ENCODE data around the gene QDPR.
A peak's percentile ranks its signal among the peaks of the same experiment; 100 is the strongest.
"Not testable (repeated sequence)": the region's sequence is repeated elsewhere in the genome, so short reads cannot be mapped to it uniquely, and the experiment has no call there.

Gene QDPR

DNA sequence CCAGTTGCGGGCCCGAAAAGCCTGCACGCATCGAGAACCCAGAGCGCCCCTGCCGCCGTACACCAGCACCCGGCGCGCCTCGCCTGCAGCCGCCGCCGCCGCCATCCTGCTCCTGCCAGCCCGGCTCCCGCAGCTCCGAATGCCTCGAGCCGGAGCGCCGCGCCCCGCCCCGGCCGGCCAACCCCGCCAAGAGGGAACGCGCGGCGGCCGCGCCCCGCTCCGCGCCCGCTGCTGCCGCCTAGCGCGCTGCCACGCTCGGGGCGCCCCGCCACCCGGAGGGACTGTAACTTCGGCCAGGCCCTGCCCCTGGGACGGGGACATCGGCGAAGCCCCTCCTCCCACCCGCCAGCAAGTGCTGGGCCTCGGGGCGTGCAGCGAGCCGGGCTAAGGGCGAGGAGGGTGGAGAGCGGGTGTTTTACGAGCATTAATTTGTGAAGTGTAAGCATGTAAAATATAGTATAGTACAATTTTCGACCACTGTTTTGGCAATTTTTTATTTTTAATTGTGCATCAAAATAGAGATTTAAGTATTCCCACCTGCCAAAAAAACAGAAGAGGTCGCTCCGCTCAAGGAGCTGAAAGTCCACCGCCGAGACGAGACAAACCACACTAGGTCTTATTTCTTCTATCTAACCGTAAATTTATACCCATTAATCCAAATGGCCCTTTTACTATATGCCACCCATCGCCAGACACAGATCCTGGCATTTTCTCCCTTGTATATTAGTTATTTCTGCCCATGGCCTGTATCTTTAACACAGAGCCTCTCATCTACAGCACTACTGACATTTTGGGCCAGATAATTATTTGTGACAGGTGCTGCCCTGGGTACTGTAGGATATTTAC is at the start of gene QDPR:
Gene QDPR (minus strand): TSS at position 141 of the 846 bp plus-strand sequence. CDS start 36 bp downstream, at position 105.
- peak; percentile 48 for DNase-seq

- no peak for DNase-seq
Measured at GRCh38 chr4:17561195-17561909, 49.5 kb upstream of the QDPR start.

- DNase-seq: no peak
Measured at GRCh38 chr4:17560065-17560673, 48.3 kb upstream of the QDPR start.

DNA sequence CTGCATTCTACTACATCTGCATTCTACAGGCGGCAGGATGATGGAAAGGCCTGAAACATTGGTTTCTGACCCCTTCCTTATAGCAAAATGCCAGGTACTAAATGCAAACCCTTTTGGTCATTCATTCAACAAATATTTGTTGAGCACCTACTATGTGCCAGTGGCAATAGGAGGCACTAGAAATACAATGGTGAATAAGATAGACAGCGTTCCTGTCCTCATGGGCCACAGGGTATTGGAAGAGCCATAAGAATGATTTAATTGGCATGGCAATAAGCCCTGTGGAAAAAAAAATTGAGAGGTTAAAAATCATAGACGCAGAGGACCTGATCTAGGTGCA is 47.8 kb upstream of the QDPR start:
- no peak for DNase-seq

- DNase-seq: no peak
Measured at GRCh38 chr4:17558941-17559708, 47.2 kb upstream of the QDPR start.

DNA sequence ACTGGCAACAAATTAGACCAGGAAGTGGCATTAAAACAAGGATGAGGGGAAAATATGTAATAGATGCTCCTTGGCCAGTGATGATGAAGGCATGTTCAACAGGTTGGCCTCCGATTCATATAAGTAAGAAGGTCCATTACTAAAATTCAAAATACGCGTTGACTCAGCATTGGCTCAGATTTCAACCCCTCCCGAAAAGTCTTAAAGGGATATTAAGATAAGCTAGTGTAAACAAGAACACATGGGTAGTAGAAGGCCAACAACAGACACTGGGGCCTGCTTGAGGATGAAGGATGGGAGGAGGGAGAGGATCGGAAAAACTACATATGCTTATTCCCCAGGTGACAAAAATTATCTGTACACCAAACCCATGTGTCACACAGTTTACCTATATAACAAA is 46.0 kb upstream of the QDPR start:
- no peak for DNase-seq

- DNase-seq: no peak
Measured at GRCh38 chr4:17556498-17556897, 44.6 kb upstream of the QDPR start.

GRCh38 chr4:17554568-17554967 is 42.7 kb upstream of the QDPR start:
- no peak for DNase-seq

GRCh38 chr4:17552427-17552826 is 40.5 kb upstream of the QDPR start:
- DNase-seq: no peak

DNA sequence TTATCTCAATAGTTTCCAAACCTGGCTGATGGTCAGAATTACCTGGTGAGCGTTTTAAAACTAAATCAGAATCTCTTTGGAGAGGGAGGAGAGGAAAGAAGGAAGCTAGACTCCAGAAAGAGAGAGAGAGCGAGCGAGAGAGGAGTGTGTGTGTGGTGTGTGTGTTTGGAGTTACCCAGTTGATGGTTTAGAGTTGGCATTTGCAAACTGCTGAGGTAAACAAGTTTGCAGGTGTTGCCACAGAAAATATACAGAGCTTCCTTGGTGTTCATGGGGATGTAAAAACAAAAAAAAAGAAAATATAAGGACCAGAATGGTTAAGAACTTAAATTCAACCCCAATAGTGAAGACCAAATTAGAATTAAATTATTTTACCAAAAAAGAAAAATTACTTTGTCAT is 38.7 kb upstream of the QDPR start:
- no peak for DNase-seq

GRCh38 chr4:17546678-17547077 is 34.8 kb upstream of the QDPR start:
- no peak for DNase-seq

- DNase-seq: no peak
Measured at GRCh38 chr4:17546222-17546621, 34.3 kb upstream of the QDPR start.

GRCh38 chr4:17545374-17546140 is 33.7 kb upstream of the QDPR start:
- DNase-seq: no peak

GRCh38 chr4:17544831-17545234 is 32.9 kb upstream of the QDPR start:
- DNase-seq: peak; percentile 46

- DNase-seq: no peak
Measured at GRCh38 chr4:17544205-17544604, 32.3 kb upstream of the QDPR start.

DNA sequence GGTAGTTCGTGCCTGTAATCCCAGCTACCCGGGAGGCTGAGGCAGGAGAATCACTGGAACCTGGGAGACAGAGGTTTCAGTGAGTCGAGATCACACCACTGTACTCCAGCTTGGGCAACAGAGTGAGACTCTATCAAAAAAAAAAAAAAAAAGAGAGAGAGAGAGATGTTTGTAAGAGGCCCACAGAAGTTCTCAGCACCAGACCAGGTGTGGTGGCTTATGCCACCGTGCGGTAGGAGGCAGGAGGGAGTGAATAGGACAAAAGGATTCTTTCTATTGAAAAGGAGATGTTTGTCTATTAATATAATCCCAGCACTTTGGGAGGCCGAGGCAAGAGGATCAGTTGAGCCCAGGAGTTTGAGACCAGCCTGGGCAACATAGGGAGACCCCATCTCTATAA is 25.2 kb upstream of the QDPR start:
- DNase-seq: not testable (repeated sequence)

DNA sequence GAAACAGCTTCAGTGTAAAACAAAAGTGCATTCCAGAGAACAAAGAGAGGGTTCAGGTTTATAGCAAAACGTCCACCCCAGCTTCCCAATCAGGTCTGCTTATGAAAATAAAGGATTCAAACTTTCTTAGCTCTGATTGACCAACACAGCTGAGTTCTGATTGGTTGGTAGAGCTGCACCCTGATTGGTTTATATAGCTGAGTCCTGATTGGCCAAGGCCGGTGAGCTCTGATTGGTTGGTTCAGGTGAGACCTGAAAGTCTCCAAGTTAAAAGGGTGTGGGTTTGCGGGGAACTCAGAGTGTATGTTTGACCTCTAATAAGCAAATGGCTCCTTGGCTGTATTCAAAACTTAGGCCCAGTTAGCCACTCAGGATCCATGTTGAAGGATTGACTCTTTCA is 24.0 kb upstream of the QDPR start:
- no peak for DNase-seq

DNA sequence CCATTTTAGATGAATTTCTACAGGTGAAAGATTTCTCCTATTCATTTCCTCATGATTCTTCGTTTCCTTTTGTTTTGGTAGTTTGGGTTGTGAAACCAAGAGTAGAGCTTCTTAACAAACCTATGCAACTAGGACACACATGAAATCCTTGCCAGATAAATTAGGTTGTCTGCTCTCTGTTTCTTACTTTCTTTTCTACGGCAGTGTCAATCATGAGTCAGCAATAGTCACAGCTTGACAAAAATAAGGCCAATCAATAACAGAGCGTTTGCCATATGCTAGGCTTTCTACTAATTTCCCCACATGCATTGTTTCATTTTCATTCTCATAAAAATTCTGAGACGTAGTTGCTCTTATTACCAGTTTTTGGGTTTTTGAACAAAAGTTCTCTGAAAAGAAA is 23.4 kb upstream of the QDPR start:
- DNase-seq: no peak

GRCh38 chr4:17534705-17535104 is 22.8 kb upstream of the QDPR start:
- DNase-seq: no peak

GRCh38 chr4:17531538-17532285 is 19.8 kb upstream of the QDPR start:
- DNase-seq: no peak

- DNase-seq: no peak
Measured at GRCh38 chr4:17528551-17529165, 16.8 kb upstream of the QDPR start.

All from NCI-H1048 (cell line).